Neural crest cell (in vitro differentiated cells): Measurements from ENCODE around the gene SPECC1. TPM values are rescaled to one million over a fixed set of nuclear protein-coding genes. Genes with fewer than 3 reads are reported as not detected.
"Not testable (repeated sequence)": the region's sequence is repeated elsewhere in the genome, so short reads cannot be mapped to it uniquely, and the experiment has no call there.

ENCODE experiments used
- DNase-seq: peaks from one replicate; pipeline ENCODE4 v3.0.0; 2021; ENCODE audit warnings: low read depth, mixed read lengths, low spot score
- H3K27ac Mint-ChIP-seq: one replicate; pipeline ENCODE4 v1.8.0; 2021; ENCODE audit warnings: mild to moderate bottlenecking, mixed read lengths; ENCODE audit not compliant: unreplicated experiment
- H3K27me3 Mint-ChIP-seq: 2 replicates; pipeline ENCODE4 v1.8.0; 2021; ENCODE audit warnings: low read depth, mild to moderate bottlenecking, mixed read lengths
- H3K36me3 Mint-ChIP-seq: 2 replicates; pipeline ENCODE4 v1.8.0; 2021; ENCODE audit warnings: low read depth, mild to moderate bottlenecking, mixed read lengths
- H3K4me1 Mint-ChIP-seq: 2 replicates; pipeline ENCODE4 v1.8.0; 2021; ENCODE audit warnings: mixed read lengths
- H3K4me3 Mint-ChIP-seq: one replicate; pipeline ENCODE4 v1.8.0; 2021; ENCODE audit warnings: mild to moderate bottlenecking, mixed read lengths
- H3K9me3 Mint-ChIP-seq: 2 replicates; pipeline ENCODE4 v1.8.0; 2021; ENCODE audit warnings: mixed read lengths
- total RNA-seq: library from RNA; stranded (reverse); gene quantifications from 2 replicates; pipeline ENCODE4 v1.2.1, GENCODE V29; 2021

Gene SPECC1
- total RNA-seq, 1 donor from 2014 or later, result 71.0 TPM

DNA sequence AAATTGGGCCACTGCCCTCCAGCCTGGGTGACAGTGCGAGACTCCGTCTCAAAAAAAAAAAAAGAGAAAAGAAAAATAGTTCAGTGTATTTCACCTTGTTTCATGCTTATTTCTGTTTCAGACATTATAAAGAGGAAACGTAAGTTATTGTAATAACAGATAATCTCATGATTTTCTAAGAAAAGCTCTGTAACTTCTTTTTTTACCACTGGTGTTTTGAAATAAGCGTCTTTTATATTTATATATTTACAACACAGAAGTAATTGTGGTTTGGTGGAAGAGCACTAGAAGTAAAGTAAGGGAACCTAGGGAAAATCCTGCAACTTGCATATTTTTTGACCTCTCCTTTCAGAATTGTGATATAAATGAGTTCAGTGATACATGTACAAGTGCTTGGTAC lies 354.7 kb downstream of the SPECC1 start:
- not testable (repeated sequence) for H3K9me3 Mint-ChIP-seq, H3K27ac Mint-ChIP-seq

More for the DNA sequence above, 354.7 kb downstream of the SPECC1 start:
- not testable (repeated sequence) for H3K4me1 Mint-ChIP-seq, H3K36me3 Mint-ChIP-seq, DNase-seq, H3K4me3 Mint-ChIP-seq, H3K27me3 Mint-ChIP-seq

Other genes with a start within 250 kb of the SPECC1 start
- 30.6 and 30.7 TPM in 2 replicates for gene ULK2, start 141.4 kb upstream of the SPECC1 start, total RNA-seq
- 22.5 and 27.1 TPM in 2 replicates for gene AKAP10, start 31.5 kb upstream of the SPECC1 start, total RNA-seq